GM19238 (cell line): ENCODE results near the gene KCNA1.

ENCODE experiments used
- DNase-seq: peaks from one replicate; pipeline ENCODE4 v3.0.0; 2011; ENCODE audit warnings: low spot score; ENCODE audit not compliant: insufficient read length

KCNA1 gene

GRCh38 chr12:4911316-4911994, 1.8 kb downstream of the KCNA1 start:
- DNase-seq = no peak

GRCh38 chr12:4914720-4915119, 5.0 kb downstream of the KCNA1 start:
- no peak for DNase-seq

- no peak for DNase-seq
Measured at GRCh38 chr12:4915752-4916151, 6.0 kb downstream of the KCNA1 start.

- DNase-seq = no peak
Measured at GRCh38 chr12:4918950-4919660, 9.4 kb downstream of the KCNA1 start.

DNA sequence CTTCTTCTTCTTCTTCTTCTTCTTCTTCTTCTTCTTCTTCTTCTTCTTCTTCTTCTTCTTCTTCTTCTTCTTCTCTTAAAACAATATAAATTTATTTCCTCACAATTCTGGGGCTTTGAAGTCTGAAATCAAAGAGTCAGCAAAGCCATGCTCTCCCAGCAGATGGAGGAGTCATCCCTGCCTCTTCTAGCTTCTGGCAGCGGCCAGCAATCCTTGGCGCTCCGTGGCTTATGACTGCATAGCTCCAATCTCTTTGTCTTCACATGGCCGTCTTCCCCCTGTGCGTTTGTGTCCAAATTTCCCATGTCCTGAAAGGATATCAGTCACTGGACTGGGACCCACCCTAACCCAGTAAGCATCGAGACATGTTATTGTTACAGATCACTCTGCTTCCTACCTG, 22.9 kb downstream of the KCNA1 start:
- DNase-seq = no peak

DNA sequence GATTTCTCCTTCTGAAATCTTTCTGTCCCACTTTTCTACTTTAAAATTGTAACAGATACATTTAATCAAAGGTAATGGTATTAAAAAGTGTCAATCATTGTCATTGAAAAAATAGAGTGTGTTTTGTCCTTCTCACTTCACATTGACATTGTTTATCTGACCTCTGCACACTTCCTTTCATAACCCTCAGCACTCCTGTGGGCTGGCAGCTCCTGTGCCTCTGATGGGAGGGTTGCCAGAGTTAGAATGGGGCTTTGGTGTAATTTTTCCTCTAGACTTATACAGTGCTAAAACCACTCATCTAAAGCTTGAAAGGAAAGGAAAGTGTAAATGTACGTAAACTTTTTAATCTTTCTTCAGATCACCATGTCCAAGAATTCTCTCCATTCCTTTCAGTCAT, 23.7 kb downstream of the KCNA1 start:
- DNase-seq = no peak

- no peak for DNase-seq
Measured at GRCh38 chr12:4934407-4935035, 24.8 kb downstream of the KCNA1 start.

DNA sequence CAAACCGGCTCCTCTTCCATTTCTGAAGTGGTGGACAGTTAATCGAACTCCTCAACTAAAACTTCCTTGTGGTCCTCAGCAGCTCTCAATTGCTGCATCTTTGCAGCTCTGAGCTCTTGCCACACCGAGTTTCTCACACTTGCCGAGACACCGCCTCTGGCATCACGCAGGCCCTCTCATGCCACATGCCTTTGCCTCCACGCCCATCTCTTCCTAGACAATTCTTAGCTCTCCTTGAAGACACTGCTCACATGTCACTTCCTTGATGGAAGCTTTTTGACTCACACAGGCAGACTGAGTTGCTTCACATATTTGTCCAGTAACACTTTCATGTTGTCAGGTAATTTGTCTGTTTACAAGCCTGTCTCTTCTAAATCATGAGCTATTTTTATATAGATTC, 29.2 kb downstream of the KCNA1 start:
- DNase-seq = no peak

- DNase-seq = no peak
Measured at GRCh38 chr12:4939418-4940023, 29.8 kb downstream of the KCNA1 start.

- peak; percentile 32 for DNase-seq
Measured at GRCh38 chr12:4943067-4943937, 33.6 kb downstream of the KCNA1 start.

- DNase-seq = no peak
Measured at GRCh38 chr12:4943938-4944284, 34.2 kb downstream of the KCNA1 start.

DNA sequence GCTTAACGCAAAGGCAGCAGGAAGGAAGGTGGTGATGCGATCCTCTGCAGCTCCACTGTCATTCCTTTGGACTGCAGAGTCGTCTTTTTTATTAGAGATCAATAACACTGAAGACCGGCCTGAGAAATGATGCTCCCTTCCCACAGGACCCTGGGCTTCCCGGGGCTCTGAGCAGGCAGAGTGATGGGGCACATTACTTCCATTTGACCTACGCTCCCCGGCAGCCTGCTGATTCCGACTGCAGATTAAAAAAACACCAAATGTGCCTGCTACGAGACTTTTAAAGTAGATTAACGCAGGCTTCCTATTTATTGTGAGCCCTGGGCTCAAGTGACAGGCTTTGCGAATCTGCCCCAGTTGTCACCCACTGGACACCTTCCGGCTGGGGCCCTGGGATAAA, 37.5 kb downstream of the KCNA1 start:
- no peak for DNase-seq

- no peak for DNase-seq
Measured at GRCh38 chr12:4951083-4951482, 41.4 kb downstream of the KCNA1 start.

DNA sequence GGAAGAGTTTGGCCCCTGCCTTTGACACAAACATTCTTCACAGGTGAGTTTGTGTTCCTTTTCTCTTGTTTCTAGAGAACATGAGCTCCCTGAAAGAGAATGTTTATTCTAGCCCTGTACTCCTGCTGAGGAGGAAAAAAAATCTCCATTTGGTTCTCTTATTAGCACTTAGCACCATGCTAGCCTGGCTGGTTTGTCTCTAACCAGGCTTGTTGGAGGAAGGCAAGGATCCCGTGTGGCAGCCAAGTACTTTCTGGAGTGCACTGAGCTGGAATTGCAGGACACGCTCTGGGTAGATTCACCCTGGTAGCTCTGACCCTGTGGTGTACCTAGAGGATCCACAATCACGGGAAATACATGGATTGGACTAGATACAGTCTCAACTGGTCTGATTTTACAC, 41.9 kb downstream of the KCNA1 start:
- DNase-seq = no peak

- no peak for DNase-seq
Measured at GRCh38 chr12:4954621-4955354, 45.1 kb downstream of the KCNA1 start.

GRCh38 chr12:4956054-4956453, 46.3 kb downstream of the KCNA1 start:
- no peak for DNase-seq

- DNase-seq = no peak
Measured at GRCh38 chr12:4956968-4957367, 47.3 kb downstream of the KCNA1 start.

DNA sequence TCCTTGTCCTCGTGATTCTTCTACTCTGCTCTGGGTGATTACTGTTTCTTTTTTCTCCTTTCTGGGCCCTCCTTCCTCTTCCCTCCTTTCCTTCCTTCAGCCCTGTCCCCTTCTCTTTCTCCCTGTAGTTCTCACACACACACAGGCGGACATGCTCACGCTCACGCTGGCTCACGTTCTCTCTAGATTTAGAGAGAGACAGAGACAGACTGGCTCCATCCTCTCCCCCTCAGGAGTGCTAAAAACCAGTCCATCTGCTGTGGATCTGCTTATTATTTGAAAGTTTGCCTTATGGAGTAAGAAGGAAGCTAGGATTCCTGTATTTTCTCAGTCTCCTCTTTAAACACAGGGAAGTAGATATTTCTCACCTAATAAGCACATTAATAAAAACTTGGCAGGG, 48.1 kb downstream of the KCNA1 start:
- DNase-seq = no peak

DNA sequence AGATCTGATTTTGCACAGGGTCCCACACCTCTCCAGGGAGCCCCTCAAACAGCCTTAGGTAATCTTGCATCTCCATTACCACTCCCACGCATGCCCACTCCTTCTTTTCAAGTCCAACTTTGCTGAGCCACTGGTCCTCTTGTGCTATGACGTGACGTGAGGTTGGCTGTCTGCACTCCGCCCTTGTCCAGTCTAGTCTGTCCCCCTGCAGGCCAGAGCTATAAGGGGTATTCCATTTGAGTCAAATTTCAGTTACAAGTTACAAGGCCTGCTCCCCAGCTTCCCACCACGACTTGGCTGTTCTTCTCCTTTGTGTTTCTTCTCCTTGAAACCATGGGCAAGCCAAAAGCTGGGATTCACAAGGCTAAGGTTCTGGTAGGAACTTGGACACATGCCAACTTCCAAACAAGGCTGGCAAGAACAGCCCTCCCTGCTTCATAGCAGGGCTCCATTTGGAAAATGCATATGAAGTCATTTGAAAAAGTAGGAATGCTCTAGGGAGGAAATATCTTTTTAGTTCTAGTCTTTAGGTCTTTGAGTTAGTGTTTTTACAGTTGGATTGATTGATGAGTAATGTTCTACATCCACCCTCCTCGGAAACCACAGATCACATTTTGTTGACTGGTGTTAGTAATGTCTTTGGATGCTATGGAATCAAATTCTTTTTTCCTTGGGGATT, 49.1 kb downstream of the KCNA1 start:
- DNase-seq = no peak

DNA sequence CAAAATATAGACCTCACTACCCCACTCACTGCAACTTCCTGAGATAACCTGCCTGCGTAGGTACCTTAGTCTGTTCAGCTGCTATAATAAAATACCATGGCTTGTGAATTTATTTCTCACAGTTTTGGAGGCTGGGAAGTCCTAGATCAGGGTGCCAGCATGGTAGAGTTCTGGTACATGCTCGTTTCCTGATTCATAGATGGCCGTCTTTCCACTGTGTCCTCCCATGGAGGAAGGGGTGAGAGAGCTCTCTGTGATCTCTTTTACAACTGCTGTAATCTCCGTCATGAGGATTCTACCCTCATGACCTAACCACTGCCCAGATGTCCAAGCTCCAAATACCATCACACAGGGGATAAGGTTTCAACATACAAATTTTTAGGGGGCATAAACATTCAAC, 49.7 kb downstream of the KCNA1 start:
- DNase-seq = no peak
